ENCODE results near the gene ELK3.

DNA sequence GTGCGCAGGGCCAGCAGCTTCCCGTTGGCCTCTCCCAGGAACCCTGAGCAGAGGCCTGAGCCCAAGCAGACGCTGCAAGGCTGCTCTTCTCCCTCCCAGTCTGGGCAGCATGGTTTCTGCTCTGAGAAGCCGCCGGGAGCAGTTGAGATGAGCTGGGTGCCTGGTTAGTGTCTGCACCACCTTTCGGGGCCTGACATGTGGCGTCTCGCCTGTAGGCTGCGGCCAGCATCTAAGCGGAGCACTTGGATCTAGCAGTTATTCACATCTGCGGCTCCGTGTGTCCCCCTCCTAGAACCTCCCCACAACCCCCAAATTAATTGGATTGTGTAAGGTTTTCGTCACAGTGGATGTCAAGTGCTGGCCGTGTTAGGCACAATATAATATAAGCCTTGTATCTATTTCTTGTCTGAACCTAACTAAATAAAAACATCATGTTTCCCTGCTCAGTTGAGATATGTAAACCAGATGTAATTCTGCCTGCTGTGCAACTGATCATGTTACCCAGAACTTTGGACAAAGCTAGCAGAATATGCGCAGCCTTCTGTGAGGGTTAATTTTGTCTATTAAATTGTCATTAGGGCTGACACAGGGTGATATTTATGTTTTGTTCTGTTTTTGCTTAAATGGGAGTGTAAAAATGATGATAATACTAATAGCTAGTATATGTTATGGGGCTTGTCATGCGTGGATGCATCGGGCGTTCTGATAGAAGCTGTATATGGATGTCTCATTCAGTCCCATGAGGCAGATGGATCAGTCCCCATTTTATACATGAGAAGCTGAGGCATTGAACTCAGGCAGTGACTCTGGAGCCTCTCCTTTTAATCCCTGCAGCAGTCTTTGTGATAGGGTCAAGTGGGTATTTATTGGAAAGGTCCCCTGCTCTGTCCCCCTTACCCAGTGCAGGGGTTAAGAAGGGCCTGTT, 45.8 kb downstream of the ELK3 start:
- TF ChIP-seq POLR2A (IDR thresholded peaks at IDR 0.05; ENCODE audit: low read depth, low read length) (no peak), POLR2AphosphoS5 (IDR thresholded peaks at IDR 0.05; ENCODE audit: low read depth, low read length) (no peak)
